Epidermal melanocyte (primary cell): ENCODE results near the gene DLX2.
"Not testable (repeated sequence)": the region's sequence is repeated elsewhere in the genome, so short reads cannot be mapped to it uniquely, and the experiment has no call there.

ENCODE experiments used
- DNase-seq: peaks from one replicate; pipeline ENCODE4 v3.0.0; 2011; ENCODE audit warnings: low spot score; ENCODE audit not compliant: insufficient read length

The DLX2 gene

DNA sequence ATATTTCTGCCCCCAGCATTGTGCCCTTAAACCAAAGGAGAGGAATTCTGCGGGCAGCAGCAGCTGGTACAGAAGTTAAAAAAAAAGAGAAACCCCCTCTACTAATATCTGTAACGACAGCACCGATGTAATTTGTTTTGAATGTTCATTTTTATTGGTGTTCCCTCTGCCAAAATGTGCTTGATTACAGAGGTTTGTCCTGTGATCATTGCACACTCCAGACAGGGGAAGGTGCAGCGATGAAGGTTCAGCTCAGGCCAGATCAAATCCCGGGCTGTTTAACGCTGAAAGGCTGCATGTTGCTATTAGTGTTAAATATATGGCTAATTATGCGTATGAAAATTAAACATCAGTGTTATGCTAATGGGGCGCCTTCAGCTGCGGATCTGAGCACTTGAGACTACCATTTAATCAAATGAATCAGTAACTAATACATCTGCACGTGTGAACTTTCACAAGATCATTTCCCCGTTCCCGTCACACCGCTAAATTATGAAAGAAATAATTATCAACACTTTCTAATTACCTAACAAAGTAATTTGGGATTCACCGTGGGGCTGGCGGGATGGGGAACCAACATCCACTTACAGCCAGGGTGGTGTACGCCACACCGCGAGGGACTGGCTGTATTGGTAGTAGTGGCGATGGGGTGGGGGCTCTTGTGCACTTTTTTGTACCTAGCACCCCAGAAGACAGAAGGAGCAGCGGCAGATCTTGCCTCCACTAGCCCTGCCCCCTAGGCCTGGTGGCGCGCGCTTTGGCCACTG is 18.9 kb downstream of the DLX2 start:
- no peak for DNase-seq

DNA sequence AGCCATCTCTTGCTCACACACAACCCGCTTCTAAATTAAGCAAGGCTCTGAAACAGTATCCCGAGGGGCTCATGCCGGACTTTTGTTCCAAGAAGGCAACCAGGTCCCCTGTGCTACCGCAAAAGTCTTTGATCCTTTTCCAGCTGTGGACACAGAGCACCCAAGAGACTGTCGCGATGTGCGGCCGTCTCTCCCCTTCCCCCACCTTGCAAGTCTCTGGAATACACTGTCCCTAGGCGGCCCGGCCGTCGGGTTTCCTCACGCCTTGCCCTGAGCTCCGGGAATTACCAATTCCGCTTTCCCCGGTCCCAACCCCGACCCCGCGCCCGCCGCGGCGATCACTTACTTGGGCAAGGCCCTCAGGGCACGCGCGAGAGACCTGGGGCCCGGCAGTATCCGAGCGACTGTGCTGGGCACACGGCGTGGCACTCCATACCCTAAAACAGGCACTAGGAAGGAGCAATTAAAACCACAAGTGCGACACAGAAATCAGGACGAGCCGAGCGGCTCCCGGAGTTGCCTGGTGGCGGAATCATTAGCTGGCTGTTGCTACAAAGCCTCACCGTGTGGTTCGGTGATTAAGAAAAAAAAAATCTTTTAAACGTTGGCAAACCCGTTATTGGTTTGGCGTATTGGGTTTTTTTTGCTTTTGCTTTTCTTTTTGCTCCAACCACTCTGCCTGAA is 19.6 kb downstream of the DLX2 start:
- no peak for DNase-seq

DNA sequence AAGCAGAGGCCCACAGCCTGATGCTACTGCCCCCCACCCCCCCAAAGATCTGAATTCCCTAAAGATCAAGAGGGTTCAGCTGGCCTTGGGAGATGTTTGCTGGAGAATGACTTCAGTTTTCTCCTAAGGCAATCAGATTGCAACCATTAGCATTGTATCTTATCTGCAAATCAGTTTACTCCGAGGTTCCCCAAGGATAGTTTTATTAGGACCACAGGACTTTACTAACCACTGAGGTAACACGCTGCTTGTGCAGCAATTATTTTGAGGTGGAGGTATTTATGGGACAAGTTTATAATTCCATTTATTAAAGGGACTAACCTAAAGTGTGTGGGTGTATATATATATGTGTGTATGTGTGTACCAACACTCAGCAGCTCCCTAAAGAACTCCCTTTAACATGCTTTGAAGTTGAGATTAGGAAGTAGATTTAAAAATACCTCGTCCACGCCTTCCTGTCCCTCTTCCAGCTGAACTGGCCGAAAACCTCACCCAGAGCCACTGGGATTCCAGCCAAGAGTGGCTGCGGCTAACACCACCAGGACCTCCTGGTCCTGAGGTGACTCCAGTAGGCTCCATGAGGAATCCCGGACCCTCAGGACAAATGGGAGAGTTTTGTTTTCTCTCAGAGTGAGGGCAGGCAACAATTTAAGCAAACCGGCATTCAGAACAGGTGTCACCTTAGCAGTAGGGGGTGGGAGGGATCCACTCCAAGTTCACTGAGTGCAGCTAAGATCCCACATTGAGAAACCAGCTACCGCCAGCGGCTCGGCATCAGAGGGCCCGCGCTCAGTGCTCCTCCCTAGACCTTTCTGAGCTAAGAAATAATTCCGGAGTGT is 20.4 kb downstream of the DLX2 start:
- no peak for DNase-seq

DNA sequence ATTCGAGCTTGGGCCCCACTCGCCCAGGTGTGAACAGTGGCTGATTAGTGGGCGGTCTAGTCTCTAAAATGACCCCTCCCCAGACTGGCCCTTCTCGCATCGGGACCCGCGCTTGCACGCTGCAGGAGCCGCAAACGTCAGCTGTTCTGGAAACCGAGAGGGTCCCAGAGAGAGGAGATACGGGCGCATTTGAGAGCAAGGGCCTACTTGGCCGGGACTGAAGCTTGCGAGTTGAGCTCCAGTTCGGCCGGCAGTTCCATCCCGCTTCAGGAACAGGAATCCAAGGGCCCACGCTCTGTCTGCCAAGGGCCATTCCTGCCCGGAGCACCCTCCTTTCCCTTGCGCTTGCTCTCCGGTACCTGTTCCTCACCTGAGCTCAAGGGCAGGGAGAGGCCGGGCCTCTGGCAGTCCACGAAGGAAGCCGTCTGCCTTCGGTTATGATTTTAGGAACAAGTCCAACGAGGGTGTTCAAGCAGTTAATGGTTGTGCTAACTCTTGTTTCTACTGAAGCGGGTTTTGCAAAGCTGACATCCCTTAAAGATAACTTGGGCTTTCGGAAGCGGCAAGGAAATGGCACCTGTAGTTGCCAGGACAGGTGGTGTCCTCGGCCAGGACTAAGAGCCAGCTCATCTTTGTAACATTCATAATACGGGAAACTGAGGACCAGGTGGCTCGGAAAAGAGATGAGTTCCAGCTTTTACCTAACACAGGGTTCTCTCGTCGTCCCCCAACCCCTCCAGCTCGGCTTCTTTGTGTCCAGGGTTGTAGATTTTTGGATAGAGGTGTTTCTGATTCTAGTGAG is 21.3 kb downstream of the DLX2 start:
- DNase-seq: no peak

DNA sequence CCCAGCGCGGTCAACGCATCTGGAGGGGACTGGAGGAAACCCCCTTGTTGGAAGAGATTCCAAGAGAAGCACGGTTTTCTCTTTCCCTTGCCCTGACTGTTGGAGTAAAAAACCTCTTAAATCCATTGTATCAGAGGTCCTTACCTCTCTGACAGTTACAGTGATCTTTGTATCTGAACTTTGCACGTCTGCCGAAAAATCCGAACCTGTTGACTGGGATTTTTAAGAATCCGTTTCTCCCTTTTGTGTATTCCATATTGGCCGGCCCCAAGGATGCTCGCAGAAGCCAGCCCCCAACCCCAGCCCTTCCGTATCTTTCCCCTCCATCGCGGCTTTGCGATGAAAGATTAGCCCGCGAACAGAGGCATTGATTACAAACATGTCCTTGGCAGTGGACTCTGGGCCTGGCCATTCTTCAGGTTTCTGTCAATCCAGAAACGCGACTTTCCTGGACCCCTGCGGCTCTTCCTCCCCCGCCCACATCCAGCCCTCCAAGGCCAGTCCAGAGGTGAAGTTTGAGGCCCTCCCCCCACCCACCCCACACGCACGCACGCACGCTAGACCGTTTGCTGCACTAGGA is 22.0 kb downstream of the DLX2 start:
- no peak for DNase-seq

DNA sequence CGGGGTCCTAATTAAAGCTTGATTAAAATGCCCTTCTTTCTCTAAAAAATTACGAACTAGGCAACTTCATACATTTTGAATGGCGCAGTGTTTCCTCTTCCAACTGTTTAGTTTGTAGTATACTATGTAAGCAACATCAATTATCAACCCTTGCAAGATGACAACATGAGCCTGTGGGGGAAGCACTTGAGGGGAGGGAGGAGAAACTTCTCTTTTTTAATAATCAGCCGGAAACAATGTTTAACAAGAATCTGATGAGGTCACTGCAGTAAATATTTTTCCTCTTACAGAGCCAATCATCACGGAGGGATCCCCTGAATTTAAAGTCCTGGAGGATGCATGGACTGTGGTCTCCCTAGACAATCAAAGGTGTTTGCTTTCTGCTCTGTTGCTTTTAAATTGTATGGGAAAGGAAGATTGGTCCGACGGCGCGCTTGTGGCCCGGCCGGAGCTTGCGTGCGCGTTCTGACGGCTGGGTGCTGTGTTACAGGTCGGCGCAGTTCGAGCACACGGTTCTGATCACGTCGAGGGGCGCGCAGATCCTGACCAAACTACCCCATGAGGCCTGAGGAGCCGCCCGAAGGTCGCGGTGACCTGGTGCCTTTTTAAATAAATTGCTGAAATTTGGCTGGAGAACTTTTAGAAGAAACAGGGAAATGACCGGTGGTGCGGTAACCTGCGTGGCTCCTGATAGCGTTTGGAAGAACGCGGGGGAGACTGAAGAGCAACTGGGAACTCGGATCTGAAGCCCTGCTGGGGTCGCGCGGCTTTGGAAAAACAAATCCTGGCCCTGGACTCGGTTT is 22.7 kb downstream of the DLX2 start:
- no peak for DNase-seq

DNA sequence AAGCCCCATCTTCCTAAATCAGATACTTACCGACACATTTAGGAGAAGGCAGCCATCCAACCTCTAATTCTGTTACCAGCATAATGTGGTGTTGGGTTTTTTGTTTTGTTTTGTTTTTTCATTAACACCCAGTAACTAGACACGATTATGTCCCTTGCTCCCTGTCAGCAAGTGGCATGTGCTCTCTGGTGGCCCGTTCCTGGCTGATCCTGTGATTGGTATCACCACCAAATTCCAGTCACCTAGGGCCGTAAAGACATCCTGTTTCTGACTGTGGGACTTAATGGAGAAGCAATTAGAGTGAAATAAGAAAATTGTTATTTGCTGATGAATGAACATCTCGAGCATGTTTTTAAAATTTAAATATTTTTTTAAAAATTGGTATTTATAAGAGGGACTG is 23.3 kb downstream of the DLX2 start:
- DNase-seq: no peak

DNA sequence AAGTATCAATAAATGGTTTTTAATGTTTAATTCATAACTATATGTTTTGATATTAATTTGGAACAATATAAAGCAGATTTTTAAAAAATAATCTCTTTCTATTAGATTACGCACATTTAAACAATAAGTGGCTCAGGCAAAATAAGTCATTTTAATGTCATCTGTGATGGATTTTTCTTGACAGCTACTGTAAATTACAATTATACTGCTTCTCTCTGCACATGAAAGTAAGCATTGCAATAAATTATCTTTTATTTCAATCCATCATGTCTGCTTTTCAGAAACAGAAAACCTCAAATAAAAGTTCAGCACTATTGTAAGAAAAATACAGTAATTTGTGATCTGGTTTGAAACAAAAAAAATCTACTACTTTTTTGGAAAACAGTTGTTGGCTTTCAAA is 28.4 kb downstream of the DLX2 start:
- DNase-seq: no peak

DNA sequence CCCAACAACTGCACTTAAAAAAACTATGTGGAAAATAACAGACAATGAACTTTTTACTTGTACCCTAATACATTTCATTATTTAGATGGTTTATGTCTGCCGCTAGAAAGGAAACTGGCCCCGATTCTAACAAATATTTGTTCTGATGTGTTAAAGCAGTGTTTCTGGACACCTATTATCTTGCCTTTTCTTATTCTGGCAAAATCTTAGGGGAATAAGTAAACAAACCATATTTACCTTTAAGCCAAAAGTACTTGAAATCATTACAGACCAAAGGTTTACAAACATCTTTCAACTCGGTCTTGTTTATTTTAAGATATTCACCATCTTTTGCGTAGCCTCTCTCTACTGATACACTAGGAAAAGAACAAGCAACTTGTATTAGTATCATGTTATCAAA is 29.2 kb downstream of the DLX2 start:
- DNase-seq: no peak

DNA sequence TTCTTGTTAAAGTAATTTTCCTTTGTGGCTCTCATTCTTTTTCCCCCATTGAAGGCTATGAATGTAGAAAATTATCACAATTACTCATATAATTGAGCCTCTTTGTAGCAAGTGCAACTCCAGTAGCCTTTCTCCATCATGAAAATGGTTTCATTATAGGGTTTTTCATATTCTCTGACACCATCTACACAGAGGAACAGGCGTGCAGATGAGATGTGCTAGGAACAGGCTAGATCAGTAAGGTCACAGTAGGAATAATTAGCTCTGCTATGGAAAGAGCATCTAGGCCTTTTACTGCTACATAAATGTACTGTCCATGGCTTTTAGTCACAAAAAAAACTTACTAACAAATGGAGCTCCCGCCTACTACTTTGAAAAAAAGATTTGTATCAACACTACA is 30.0 kb downstream of the DLX2 start:
- DNase-seq: no peak

DNA sequence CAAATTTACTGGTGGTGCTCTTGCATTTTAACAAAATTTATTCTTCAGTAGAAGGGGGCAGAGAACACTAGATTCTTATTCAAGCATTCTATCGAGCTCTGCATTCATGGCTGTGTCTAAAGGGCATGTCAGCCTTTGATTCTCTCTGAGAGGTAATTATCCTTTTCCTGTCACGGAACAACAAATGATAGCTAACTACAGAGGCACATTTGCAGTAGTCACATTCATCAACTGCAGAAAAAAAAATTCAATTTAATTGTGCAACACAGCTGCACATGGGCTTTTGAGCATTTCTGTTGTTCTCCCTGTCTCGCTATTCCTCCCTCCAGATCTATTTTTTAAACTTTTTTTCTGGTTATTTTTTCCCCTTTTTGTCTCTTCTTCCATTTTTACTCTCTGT is 30.4 kb downstream of the DLX2 start:
- DNase-seq: no peak

DNA sequence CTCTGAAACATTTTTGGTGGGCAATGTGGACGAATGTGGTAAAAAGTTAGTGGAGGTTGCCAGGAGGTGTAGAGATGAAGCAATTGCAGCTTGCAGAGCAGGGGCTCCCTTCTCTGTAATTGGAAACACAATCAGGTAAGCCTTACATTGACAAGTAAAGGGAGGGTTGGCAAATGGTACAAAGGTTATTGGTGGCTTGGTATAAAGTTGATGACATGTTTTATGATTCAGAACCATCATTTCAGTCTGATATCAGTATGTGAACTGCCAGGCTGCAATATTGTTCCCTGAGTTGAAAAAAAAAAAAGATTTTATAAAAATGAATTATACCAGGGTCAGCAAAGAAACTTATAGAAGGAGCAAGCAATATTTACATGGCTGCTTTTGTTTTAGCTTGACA is 31.8 kb downstream of the DLX2 start:
- DNase-seq: no peak

DNA sequence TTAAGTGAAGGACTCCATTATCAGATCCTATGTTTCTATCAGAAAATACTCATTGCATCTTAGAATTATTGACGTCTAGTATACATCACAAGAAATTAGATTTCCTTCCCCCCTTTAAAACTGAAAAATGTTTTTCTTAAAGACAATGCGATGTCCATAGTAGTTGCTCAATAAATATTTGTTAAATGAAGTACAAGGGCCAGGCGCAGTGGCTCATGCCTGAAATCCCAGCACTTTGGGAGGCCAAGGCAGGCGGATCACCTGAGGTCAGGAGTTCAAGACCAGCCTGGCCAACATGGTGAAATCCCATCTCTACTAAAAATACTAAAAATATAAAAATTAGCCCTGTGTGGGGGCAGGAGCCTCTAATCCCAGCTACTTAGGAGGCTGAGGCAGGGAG is 34.8 kb downstream of the DLX2 start:
- DNase-seq: not testable (repeated sequence)

DNA sequence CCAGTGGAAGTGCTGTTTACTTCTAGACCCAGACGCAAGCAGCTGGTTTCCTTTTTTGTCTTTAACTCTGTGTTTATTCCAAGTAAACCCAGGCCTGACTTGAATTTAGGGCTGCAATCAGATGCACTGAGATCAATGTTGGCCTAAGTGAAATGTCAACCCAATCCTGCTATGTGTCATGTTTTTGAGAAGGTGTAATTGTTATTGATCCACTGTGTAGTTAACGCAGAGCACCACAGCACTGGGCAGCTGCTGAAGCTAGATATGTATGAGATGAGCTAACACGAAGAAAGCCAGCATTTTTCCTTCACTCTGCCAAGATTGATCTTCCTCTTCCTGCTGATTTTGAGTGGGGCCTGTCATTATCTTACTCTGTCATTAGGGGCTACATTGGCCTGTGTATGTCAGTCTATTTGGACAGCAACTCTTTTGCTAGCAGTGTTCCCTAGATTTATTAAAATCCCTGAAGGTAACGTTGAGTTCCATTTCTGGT is 36.3 kb downstream of the DLX2 start:
- no peak for DNase-seq

DNA sequence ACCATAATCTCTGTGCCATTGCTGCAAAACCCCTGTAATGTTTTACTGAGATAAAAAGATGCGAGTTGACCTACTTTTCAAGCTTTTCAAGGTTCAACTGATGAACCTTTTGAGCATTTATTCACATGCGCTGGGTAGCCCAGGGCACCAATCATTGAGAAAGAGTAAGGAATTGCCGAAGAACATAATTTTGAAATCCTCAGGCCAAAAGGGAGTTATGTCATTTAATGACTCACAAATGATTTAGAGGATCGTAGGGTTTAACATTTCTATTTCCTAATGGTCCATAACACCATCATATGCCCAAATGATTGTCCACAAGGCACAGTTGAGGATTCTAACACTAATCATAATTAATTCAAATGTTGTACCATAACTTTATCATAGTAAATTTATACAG is 37.6 kb downstream of the DLX2 start:
- DNase-seq: no peak

DNA sequence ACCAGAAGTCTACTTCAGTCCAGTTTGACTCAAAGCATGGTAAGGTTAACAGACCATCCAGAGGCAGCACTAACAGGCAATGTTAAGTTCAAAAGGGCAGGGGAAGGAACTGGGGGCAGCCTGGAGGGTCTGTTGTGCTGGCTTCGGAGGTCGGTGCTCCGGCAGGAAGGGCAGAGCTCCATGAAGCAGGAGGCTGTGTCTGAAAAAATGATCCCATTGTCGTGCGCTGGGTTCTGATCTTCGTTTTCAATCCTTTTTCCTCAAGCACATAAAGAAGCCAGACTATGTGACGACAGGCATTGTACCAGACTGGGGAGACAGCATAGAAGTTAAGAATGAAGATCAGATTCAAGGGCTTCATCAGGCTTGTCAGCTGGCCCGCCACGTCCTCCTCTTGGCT is 39.3 kb downstream of the DLX2 start:
- no peak for DNase-seq

DNA sequence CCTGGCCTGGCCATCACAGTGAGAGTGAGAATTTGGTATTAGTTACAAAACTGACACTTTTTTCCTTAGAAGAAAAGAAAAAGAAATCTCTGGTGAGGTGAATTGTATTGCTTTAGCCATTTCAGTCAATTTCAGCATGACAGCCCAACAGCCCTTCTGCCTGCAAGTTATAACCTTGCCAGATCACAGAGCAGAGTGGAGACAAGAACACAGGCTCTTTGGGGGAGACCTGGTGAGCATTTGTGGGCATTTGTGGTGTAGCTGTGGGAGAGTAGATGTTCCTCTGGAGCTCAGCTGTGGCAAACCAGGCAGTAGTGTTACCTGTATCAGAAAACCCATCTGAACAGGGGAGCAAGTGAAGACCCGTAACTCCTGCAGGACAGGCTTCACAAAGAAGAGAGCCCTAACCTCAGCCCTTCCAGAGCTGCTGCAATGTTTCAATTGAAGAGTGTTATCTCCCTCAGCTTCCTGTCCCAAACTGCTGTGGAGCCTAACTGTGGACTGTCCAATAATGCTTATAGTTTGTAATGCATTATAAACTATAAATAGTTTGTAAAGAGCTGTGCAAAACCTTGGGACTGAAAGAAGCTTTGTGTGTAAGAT is 40.2 kb downstream of the DLX2 start:
- no peak for DNase-seq

DNA sequence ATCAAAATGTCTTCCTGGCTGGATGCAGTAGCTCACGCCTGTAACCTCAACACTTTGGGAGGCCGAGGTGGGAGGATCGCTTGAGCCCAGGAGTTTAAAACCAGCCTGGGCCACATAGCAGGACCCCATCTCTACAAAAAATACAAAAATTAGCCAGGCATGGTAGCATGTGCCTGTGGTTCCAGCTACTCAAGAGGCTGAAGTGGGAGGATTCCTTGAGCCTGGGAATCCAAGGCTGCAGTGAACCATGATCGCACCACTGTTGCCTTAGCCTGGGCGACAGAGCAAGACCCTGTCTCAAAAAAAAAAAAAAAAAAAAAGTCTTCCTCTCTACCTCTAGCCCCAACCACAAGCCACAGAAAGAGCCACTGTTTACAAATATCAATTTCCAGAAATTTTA is 42.6 kb downstream of the DLX2 start:
- DNase-seq: not testable (repeated sequence)

DNA sequence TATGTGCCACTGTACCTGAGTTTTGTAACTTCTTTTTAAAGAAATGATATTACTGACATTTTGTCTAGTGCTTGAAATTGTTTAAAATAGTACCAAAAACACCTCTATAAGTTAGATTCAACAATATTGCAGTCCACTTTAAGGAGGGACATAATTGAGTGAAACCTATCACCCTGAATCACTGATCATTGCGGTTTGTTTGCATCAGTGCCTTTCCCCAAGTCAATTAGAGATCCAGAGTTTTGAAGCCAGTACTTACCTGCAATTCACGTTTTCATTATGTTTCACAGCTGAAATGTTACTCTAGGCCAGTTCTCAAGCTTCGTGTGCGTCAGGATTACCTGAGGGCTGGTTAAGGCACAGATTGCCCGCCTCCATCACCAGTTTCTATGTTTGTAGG is 44.0 kb downstream of the DLX2 start:
- no peak for DNase-seq

DNA sequence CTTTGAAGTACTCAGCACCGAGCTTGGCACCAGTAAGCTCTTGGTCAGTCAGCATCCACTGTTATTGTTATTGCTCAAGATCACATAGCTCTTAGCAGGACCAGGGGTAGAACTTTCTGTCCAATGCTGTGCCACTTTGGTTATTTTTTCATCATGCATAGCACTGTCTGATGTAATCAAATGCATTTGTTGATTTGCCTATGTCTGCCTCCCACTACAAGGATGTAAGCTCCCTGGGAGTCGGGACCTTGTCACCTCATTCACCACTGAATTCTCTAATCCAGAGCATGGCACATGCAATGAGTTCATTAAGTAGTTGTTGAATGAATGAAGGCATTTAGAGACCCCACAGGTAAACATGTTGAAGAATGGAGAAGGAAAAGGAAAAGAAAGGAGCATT is 46.4 kb downstream of the DLX2 start:
- DNase-seq: no peak
